Retina (tissue), 1 donor: Measurements from ENCODE around the gene MSH3.
"Not testable (repeated sequence)": the region's sequence is repeated elsewhere in the genome, so short reads cannot be mapped to it uniquely, and the experiment has no call there.

Source experiments
- DNase-seq: peaks from one replicate; pipeline ENCODE4 v3.0.0-alpha.2; 2016

MSH3 gene

DNA sequence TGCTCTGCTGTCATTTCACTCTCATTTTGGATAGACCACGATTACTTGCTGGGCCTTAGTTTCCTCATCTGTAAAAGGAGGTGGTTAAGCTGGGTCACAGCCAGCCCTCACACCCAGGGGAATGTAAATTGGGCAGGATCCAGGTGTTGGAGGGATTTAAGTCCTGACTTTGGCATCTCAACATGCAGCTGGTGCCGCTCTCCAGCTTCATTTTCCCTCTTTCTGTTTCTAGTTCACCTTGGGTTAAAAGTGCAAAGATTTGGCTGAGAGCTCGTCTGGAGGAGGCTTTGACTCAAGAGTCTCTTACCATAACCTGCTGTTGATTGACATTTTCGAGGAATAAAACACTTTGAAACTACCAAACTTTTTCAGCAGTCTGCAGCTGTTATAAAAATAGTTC, 144.6 kb downstream of the MSH3 start:
- DNase-seq = no peak

- DNase-seq = no peak
Measured at GRCh38 chr5:80799573-80799972, 145.1 kb downstream of the MSH3 start.

DNA sequence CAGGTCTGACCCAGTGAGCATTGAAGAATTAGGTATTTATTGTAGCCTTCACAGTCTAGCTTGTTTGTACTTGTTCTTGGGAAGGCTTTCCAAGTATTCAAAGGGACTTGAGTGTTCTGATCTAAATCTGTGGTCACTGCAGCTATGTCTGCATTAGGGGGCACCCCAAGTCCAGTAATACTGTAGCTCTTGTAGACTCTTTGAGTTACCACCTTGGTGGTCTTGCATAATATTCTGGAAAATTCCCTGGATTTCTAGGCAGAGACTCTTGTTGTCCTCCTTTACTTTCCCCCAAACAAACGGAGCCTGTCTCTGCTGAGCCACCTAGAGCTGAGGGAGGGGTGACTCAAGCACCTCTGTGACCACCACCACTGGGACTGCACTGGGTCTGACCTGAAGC, 149.9 kb downstream of the MSH3 start:
- no peak for DNase-seq

GRCh38 chr5:80805038-80805437, 150.6 kb downstream of the MSH3 start:
- no peak for DNase-seq

DNA sequence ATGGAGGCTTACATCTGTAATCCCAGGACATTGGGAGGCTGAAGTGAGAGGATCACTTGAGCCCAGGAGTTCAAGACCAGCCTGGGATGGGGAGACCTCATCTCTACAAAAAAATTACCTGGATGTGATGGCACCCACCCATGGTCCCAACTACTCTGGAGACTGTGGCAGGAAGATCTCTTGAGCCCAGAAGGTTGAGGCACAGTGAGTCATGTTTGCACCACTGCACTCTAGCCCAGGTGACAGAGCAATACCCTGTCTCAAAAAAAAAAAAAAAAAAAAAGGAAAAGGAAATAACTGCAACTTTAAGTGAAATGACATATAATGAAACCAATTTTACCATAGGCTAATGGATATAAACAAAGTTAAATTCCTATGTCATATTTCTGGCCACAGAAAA, 152.5 kb downstream of the MSH3 start:
- no peak for DNase-seq

- DNase-seq = no peak
Measured at GRCh38 chr5:80809451-80809850, 155.0 kb downstream of the MSH3 start.

DNA sequence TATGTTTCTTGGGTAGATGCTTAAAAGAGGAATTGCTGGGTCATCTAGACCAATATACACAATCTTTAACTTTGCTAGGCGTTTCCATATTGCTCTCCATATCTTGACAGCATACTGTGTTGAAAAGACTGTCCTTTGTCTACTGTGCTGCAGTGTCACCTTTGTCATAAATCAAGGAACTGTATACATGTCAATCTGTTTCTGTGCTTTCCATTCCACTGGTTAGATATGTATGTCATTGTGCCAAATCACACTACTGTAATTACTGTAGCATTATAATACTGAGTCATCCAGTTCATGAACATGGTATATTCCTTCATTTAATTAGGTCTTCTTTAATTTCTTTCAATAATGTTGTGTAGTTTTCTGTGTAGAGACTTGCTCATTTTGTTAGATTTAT, 156.0 kb downstream of the MSH3 start:
- no peak for DNase-seq

GRCh38 chr5:80816590-80816989, 162.1 kb downstream of the MSH3 start:
- no peak for DNase-seq

DNA sequence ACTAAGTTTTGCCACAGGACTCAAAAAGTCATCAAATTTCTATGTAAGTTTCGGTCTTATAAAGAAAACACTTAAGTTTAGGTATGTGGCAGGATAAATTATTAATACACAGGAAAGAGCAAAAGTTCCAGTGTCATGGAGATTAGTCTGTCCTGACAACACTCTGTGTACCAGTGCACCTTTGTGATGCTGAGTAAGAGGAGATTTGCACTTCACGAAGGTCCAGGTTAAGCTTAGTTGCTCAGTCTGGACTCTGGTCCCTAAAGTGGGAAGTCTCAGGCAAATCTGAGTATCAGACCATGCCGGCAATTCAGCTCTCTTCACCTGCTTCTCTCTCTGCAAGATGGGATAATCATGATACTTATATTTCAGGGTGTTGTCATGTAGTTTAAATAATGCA, 166.2 kb downstream of the MSH3 start:
- DNase-seq = no peak

GRCh38 chr5:80822640-80823039, 168.2 kb downstream of the MSH3 start:
- DNase-seq = no peak

DNA sequence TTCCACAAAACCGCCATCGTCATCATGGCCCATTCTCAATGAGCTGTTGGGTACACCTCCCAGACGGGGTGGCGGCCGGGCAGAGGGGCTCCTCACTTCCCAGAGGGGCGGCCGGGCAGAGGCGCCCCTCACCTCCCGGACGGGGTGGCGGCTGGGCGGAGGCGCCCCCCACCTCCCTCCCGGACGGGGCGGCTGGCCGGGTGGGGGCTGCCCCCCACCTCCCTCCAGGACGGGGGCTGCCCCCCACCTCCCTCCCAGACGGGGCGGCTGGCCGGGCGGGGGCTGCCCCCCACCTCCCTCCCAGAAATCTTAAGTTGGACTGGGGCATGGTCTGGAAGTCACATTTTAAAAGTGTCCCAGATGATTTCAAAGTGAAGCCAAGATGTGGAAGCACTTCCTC, 169.7 kb downstream of the MSH3 start:
- not testable (repeated sequence) for DNase-seq

DNA sequence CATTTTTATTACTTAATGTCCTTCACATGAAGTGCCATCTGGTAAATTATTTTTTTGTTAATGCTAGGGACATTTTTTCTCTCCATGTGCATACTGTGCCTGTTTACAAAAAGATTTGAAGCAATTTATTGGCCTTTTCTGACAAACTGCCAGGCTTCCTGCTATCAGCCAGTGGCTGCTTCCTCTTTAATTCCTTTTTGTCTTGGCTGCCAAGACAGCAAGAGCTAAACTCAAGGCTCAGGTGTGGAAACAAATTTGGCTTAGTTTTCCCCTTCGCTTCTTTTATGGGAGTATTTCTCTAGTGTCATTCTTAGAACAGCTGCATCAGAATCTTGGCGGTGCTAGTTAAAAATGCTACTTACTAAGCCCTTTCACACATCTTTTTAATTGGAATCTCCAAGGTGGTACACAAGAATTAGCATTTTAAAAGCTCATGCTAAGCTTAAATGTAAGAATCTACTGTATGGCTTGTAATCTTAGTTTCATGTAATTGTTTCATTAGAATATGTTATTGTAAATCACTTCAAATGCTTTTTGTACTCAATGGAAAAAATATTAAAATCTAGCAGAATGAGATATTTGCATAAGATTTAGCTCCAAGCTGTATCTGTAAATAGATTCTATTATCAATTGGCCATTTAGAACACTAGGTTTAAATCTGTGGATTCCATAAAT, 171.5 kb downstream of the MSH3 start:
- no peak for DNase-seq

- no peak for DNase-seq
Measured at GRCh38 chr5:80834710-80835109, 180.3 kb downstream of the MSH3 start.

- DNase-seq = no peak
Measured at GRCh38 chr5:80835128-80835527, 180.7 kb downstream of the MSH3 start.

GRCh38 chr5:80837679-80838078, 183.2 kb downstream of the MSH3 start:
- no peak for DNase-seq

GRCh38 chr5:80841026-80841797, 186.8 kb downstream of the MSH3 start:
- DNase-seq = not testable (repeated sequence)

DNA sequence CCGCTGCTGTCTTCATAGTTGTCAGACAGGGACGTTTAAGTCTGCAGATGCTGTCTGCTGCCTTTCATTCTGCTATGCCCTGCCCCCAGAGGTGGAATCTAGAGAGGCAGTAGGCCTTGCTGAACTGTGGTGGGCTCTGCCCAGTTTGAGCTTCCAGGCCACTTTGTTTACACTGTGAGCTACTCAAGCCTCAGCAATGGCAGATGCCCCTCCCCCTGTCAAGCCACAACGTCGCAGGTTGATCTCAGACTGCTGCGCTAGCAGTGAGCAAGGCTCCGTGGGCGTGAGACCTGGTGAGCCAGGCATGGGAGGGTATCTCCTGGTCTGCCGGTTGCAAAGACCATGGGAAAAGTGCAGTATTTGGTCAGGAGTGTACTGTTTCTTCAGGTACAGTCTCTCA, 192.0 kb downstream of the MSH3 start:
- not testable (repeated sequence) for DNase-seq

GRCh38 chr5:80850168-80850567, 195.7 kb downstream of the MSH3 start:
- not testable (repeated sequence) for DNase-seq

GRCh38 chr5:80852331-80853245, 198.1 kb downstream of the MSH3 start:
- DNase-seq = no peak

- DNase-seq = no peak
Measured at GRCh38 chr5:80853413-80853812, 199.0 kb downstream of the MSH3 start.

DNA sequence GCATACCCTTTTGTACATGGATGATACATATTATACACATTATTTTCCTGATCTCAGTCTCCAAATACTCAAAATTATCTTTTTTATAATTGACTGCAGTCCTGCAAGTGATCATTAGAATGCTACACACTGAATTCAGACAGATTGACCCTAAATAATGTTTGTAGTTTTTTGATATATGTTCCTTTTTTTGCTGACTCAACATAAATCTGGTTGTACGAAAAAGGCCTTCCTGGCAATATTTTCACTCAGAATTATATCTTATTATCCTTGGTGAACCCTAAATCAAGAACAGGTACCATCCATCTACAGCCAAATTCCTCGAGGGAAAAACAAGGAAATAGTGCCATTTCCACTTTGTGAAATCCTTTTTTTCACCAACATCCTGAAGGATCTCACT, 200.1 kb downstream of the MSH3 start:
- no peak for DNase-seq

DNA sequence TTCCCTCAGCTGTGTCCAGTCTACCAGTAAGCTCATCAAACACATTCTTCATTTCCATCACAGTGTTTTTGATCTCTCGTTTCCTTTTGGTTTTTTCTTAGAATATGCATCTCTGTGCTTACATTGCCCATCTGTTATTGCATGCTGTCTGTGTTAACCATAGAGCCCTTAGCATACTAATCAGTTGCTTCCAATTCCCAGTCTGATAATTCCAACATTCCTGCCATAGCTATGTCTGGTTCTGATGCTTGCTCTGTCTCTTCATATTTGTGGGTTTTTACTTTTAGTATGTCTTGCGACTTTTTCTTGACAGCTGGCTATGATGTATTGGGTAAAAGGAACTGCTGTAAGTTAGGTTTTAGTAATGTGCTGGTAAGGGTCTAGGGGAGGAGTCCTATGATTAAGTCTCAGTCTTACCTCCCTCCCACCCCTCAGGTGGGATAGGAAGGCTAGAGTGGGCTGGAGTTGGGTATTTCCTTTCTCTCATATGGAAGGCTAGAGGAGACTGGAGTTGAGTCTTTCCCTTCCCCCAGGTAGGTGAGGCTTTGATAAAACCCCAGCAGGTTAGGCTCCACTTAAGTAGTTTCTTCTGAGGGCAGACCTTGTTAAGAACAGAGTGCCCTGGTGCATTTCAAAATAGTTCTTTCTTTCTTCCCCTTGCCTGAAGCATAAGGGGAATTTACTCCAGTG, 206.6 kb downstream of the MSH3 start:
- DNase-seq = no peak

- DNase-seq = no peak
Measured at GRCh38 chr5:80863708-80864107, 209.3 kb downstream of the MSH3 start.
